Activated T-helper 2 cell treated with anti-CD3 and anti-CD28 coated beads, Interferon-gamma antibody, Interleukin-2, Interleukin-4, amounts not matched to agents 10 μg/mL and 5 μg/mL and 100 μg/mL, durations not matched to agents 14 hours and 24 hours and 36 hours (primary cell): ENCODE measurements around the gene NMD3. TPM values are rescaled to one million over a fixed set of nuclear protein-coding genes. Genes with fewer than 3 reads are reported as not detected.

Source experiments
- DNase-seq: peaks from one replicate; pipeline ENCODE4 v3.0.0; 2021; ENCODE audit warnings: low spot score
- H3K27ac Mint-ChIP-seq: one replicate; pipeline ENCODE4 v1.8.0; 2021; ENCODE audit warnings: mixed read lengths
- H3K27me3 Mint-ChIP-seq: one replicate; pipeline ENCODE4 v1.8.0; 2021; ENCODE audit warnings: low read depth, mixed read lengths
- H3K36me3 Mint-ChIP-seq: one replicate; pipeline ENCODE4 v1.8.0; 2021; ENCODE audit warnings: low read depth, mixed read lengths
- H3K4me1 Mint-ChIP-seq: one replicate; pipeline ENCODE4 v1.8.0; 2021; ENCODE audit warnings: low read depth, mixed read lengths
- H3K4me3 Mint-ChIP-seq: one replicate; pipeline ENCODE4 v1.8.0; 2021; ENCODE audit warnings: low read depth, mild to moderate bottlenecking, moderate library complexity, mixed read lengths
- H3K9me3 Mint-ChIP-seq: one replicate; pipeline ENCODE4 v1.8.0; 2021; ENCODE audit warnings: mixed read lengths
- intact Hi-C: fragments of 100-400 bp; cut with micrococcal nuclease; formaldehyde crosslinking; loops from one replicate; pipeline ENCODE4 v1.15.1; 2023
- total RNA-seq: library from RNA; stranded (reverse); gene quantifications from 2 replicates; pipeline ENCODE4 v1.2.3, GENCODE V29; 2022

NMD3 gene
- total RNA-seq, 1 donor from 2014 or later: 70.1 TPM

DNA sequence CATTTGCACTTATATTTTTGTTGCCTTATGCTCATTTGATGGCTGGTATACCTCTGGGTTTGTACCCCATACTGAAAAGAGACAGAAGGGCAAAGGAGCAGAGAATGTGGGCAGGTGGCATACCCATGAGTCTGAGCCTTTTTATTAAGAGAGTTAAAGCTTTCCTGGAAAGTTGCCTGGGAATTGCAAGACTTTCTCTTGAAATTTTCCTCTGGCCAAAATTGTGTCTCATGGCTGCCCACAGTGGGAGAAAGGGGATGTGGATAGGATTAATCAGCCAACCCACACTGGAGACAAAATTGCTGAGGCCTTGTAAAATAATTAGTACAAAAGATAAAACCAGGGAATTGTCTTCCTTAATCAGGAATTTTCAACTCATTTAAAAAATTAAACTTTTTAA, 8.2 kb upstream of the NMD3 start:
- Mint-ChIP-seq H3K9me3 (no peaks in the 10 kb centered on the region), H3K27me3 (peaks cover 23% of the 10 kb centered on the region)

DNA sequence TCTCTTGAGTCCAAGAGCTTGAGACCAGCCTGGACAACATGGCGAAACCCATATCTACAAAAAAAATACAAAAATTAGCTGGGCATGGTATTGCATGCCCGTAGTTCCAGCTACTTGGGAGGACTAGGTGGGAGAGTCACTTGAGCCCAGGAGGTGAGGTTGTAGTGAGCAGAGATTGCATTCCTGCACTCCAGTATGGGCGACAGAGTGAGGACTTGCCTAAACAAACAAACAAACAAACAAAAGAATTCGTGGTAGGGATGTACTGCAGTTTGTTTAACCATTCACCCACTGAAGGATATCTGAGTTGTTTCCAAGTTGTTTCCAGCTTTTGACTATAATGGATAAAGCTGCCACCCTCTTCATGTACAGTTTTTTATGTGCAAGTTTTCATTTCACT, 7.5 kb upstream of the NMD3 start:
- Mint-ChIP-seq H3K4me1 (no peaks in the 10 kb centered on the region), H3K4me3 (no peak overlapping the region)

More for the DNA sequence above, 8.2 kb upstream of the NMD3 start:
- intact Hi-C loops: no loop called here
- no peak overlapping the region for H3K27ac Mint-ChIP-seq
- no peaks in the 10 kb centered on the region for H3K36me3 Mint-ChIP-seq
- no peak overlapping the region for H3K4me3 Mint-ChIP-seq
- no peaks in the 10 kb centered on the region for H3K4me1 Mint-ChIP-seq
- no peak for DNase-seq

DNA sequence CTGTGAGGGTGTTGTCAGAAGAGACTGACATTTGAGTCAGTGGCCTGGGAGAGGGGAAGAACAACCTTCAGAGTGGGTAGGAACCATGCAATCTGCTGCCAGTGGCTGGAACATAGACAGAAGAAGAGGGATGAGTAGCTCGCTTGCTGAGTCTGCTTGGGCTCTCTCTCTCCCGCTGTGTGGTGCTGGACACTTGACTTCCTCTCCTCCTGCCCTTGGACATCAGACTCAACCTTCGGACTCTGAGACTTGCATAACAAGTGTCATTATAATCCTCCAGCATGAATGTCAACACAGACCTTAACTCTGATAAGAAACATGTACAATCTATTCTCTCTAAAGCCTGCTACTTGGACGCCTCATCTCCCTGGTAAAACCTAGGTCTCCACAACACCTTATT, 5.9 kb upstream of the NMD3 start:
- Mint-ChIP-seq H3K9me3 (peaks cover 6% of the 10 kb centered on the region), H3K36me3 (peaks cover 2% of the 10 kb centered on the region), H3K4me1 (peaks cover 3% of the 10 kb centered on the region), H3K27me3 (peaks cover 20% of the 10 kb centered on the region), H3K4me3 (no peak overlapping the region), H3K27ac (no peak overlapping the region)
- intact Hi-C loops: no loop called here
- DNase-seq: no peak

More for the DNA sequence above, 7.5 kb upstream of the NMD3 start:
- DNase-seq: no peak
- Mint-ChIP-seq H3K36me3 (no peaks in the 10 kb centered on the region), H3K27me3 (peaks cover 22% of the 10 kb centered on the region), H3K27ac (no peak overlapping the region), H3K9me3 (no peaks in the 10 kb centered on the region)
- intact Hi-C loops: no loop called here

DNA sequence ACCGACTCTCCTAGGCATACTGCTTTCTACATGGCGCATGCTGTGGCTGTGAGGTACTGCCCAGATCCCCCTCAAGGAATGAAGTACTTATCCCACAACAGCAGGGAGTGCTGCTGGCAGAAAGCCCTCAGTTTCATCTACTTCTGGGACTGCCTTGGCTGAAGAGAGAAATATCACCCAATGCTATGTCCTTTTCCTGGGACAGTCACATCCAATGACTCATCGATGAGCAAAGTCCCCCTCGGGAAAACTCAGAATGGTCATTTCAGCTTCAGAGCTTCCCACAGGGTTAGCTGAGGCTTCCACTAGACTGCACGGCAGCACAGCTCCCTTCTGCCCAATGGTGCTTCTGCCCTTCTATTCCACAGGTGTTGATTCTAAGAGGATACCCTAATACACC, 3.6 kb upstream of the NMD3 start:
- Mint-ChIP-seq H3K4me1 (peaks cover 8% of the 10 kb centered on the region), H3K27ac (no peak overlapping the region), H3K9me3 (peaks cover 8% of the 10 kb centered on the region), H3K36me3 (peaks cover 6% of the 10 kb centered on the region), H3K27me3 (peaks cover 20% of the 10 kb centered on the region), H3K4me3 (no peak overlapping the region)
- intact Hi-C loops: no loop called here
- DNase-seq: no peak

DNA sequence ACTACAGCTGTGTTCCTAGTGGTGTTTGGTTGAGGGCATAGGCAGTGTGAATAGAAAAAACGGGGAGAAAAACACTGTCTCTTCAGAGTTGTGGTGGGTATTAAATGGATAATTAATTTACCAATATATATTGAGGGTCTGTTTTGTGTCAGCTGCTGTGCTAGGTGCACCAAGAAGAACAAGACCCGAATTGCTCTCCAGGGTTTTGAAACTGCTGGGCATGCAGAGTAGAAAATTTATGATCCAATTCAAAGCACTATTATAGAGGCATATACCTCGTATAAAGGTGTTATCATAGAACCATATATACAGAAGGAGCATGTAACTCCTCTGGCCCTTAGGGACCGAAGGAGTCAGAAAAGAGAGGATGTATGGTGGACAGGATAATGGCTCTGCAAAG, 1.6 kb upstream of the NMD3 start:
- H3K4me3 Mint-ChIP-seq: peak overlapping the region; percentile 55

DNA sequence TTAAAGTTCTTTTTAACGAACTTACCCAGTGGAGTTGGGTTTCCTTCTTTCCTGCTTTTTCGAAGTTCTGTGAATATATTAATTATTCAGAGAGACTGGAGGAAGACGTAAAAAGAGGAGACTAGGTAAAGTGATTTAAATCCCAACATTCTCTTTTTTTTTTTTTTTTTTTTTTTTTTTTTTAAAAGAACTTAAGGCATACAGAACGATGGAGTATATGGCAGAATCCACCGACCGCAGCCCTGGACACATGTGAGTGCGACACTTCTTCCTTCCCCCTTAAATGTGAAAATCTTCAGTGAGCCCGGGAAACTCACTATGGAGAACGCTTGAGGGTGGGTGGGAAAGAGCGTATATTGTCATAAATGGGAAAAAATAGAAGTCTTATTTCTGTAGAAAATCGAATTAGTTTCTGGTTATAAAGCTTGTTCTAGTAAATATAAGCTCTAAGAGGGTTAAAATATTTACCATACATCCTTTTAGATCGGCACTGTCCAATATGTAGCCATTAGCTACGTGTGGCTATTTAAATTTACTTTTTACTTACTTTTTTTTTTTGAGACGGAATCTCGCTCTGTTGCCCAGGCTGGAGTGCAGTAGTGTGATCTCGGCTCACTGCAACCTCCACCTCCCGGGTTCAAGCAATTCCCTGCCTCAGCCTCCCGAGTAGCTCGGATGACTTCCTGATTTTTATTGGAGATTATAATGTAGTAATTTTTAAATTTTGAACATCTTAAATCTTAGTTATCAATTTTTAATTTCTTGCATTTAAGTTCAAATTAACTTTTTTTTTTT, 892 bp downstream of the NMD3 start:
- Mint-ChIP-seq H3K4me1 (peaks cover 23% of the 10 kb centered on the region), H3K4me3 (peak overlapping the region; percentile 94), H3K9me3 (peaks cover 8% of the 10 kb centered on the region), H3K27me3 (peaks cover 4% of the 10 kb centered on the region), H3K36me3 (peaks cover 28% of the 10 kb centered on the region), H3K27ac (peak overlapping the region; percentile 85)
- no peak for DNase-seq
- intact Hi-C loops: loop anchor here (2.0 to 5.0 kb wide), 2 partner anchors 465 to 657 kb away; partner anchors contain the start of genes KPNA4 and PPM1L

More for the DNA sequence above, 1.6 kb upstream of the NMD3 start:
- Mint-ChIP-seq H3K9me3 (peaks cover 8% of the 10 kb centered on the region), H3K36me3 (peaks cover 16% of the 10 kb centered on the region), H3K27me3 (peaks cover 18% of the 10 kb centered on the region), H3K27ac (peak overlapping the region; percentile 56), H3K4me1 (peaks cover 18% of the 10 kb centered on the region)
- intact Hi-C loops: no loop called here
- no peak for DNase-seq

DNA sequence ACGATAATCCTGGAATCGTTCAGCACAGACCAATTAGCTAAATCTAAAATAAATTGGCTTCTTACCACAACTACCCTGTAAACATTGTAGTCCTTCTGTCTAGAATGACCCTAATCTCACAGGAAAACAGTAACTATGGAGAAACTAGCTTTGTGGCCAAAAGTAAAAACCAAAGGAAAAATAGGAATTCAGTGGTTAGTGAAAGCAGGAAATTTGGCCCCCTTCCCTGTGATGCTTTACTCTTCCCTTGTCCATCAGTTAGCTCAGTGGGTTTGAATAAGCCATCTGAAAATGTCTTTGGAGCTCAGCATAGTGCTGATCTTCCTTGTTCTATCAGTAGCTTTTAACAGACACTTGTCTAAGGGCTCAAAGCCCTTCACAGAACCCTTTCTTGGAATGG, 1.6 kb downstream of the NMD3 start:
- peak overlapping the region; percentile 94 for H3K4me3 Mint-ChIP-seq

DNA sequence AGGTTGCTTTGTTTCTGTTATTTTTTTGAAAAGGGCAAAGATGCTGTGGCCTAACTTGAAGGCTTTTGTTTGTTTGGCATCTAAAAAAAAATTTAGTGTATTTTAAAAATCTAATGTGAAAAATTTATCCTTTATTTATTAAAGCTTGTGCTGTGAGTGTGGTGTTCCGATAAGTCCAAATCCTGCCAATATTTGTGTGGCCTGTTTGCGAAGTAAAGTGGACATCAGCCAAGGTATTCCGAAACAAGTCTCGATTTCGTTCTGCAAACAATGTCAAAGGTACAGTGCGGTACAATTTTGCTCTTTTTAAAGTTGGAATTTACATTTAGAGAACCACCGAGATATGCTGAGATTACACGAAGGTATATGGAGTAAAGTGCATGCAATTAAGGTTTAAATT, 3.7 kb downstream of the NMD3 start:
- intact Hi-C loops: loop anchor here (5.0 kb wide), 1 partner anchor 467 kb away; the partner anchor contains the start of gene PPM1L
- H3K27ac Mint-ChIP-seq: no peak overlapping the region

More for the DNA sequence above, 1.6 kb downstream of the NMD3 start:
- intact Hi-C loops: loop anchor here (2.0 to 5.0 kb wide), 2 partner anchors 465 to 658 kb away; partner anchors contain the start of genes KPNA4 and PPM1L
- peaks cover 30% of the 10 kb centered on the region for H3K36me3 Mint-ChIP-seq
- H3K9me3 Mint-ChIP-seq: peaks cover 8% of the 10 kb centered on the region
- H3K27ac Mint-ChIP-seq: no peak overlapping the region
- DNase-seq: no peak
- H3K27me3 Mint-ChIP-seq: peaks cover 2% of the 10 kb centered on the region
- H3K4me1 Mint-ChIP-seq: peaks cover 23% of the 10 kb centered on the region

DNA sequence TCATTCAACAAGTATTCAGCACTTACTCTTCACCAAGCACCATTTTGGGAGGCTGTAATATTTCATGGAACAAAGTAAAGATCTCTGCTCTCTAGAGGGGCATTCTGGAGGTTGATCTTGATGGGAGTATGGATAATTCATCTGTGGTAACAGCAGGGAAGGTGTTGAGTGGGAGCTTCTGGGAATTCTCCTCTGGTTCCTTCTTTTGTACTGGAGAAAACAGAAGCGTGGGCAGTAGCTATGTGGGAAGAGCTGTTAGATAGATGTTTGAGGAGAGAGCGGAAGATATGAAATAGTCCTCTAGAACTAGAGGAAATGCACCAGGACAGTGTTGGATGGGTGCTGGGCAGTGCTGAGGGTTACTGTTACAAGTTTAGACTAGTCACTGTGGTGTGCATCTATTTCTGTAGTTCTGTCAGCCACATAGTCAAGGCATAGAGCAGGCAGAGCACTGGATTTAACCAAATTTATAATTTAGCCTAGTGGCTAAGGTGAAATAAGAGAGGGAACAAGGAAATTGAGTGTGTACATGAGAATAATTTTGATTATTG, 9.6 kb downstream of the NMD3 start:
- Mint-ChIP-seq H3K9me3 (no peaks in the 10 kb centered on the region), H3K4me3 (no peak overlapping the region), H3K36me3 (peaks cover 21% of the 10 kb centered on the region), H3K27ac (no peak overlapping the region), H3K4me1 (no peaks in the 10 kb centered on the region), H3K27me3 (no peaks in the 10 kb centered on the region)
- intact Hi-C loops: no loop called here
- DNase-seq: no peak

More for the DNA sequence above, 3.7 kb downstream of the NMD3 start:
- Mint-ChIP-seq H3K4me3 (no peak overlapping the region), H3K4me1 (peaks cover 21% of the 10 kb centered on the region), H3K36me3 (peaks cover 28% of the 10 kb centered on the region), H3K27me3 (no peaks in the 10 kb centered on the region), H3K9me3 (peaks cover 6% of the 10 kb centered on the region)
- no peak for DNase-seq

DNA sequence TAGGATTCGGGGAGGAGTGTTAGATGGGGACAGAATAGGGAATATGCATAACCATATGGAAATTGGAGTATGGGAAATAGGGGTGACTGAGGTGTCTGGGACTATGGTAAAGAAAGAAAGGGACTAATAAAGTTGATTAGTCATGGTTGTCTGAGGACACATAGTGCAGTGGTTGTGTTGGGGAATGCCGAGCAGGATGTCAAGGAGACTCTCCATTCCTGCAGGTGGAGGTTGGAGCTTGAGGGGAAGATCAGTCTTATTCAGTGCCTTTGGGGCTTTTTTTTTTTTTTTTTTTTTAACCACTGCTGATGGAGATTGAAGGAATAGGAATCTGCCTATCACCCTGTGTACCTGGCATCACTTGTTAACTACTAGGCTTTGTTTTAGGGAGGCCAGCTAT, 10.8 kb downstream of the NMD3 start:
- intact Hi-C loops: no loop called here
- Mint-ChIP-seq H3K36me3 (peaks cover 29% of the 10 kb centered on the region), H3K4me1 (peaks cover 2% of the 10 kb centered on the region), H3K9me3 (no peaks in the 10 kb centered on the region), H3K27ac (no peak overlapping the region), H3K4me3 (no peak overlapping the region), H3K27me3 (no peaks in the 10 kb centered on the region)
- no peak for DNase-seq

DNA sequence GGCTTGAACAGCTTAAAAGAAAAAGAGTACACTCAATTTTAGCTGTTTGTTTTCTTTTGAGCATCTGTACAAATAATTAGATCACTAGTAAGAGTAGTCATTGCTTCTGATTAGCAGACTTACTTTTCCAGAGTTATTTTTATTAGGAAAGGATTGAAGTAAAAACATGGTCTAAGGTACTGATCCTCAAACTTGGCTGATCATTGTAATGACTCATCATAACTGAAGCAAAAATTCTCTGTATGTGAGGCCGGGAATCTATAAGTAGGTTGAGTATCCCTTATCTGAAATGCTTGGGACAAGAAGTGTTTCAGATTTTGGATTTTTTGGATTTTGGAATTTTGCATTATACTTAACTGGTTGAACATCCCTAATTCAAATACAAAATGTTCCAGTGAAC, 12.4 kb downstream of the NMD3 start:
- intact Hi-C loops: no loop called here
- Mint-ChIP-seq H3K27me3 (no peaks in the 10 kb centered on the region), H3K27ac (no peak overlapping the region), H3K36me3 (peaks cover 38% of the 10 kb centered on the region), H3K4me3 (no peak overlapping the region), H3K4me1 (peaks cover 5% of the 10 kb centered on the region), H3K9me3 (no peaks in the 10 kb centered on the region)
- DNase-seq: no peak

DNA sequence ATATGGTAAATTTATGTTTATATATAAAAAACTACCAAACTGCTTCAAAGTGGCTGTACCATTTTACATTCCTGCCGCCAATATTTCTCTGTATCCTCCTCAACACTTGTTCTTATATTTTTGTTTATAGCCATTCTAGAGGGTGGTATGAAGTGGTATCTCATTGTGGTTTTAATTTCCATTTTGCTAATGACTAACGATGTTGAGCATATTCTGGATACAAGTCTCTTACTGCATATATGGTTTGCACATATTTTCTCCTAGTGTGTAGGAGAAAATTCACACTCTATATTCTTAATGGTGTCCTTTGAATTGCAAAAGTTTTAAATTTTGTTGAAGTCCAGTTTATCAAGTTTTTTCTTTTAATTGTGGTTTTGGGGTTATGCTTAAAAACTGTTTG, 15.1 kb downstream of the NMD3 start:
- no peak overlapping the region for H3K4me3 Mint-ChIP-seq
- no peaks in the 10 kb centered on the region for H3K9me3 Mint-ChIP-seq
- intact Hi-C loops: no loop called here
- no peak for DNase-seq
- no peak overlapping the region for H3K27ac Mint-ChIP-seq
- no peaks in the 10 kb centered on the region for H3K27me3 Mint-ChIP-seq
- H3K4me1 Mint-ChIP-seq: peaks cover 8% of the 10 kb centered on the region
- peaks cover 52% of the 10 kb centered on the region for H3K36me3 Mint-ChIP-seq

DNA sequence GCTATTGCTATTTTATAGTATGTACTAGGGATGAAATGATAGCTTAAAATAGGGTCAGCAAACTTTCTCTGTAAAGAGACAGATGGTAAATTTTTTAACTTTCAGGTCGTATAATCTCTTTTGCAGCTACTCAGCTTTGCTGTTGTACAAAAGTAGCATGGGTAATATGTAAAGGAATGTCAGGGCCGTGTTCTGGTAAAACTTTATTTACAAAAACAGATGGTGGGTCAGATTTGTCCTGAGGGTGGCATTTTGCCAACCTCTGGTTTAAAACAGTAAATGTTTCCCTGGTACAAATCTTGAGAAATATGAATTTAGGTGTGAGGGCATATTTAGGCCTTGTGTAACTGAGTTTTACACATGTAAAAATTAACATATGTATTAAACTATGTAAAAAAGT, 18.6 kb downstream of the NMD3 start:
- no peak for DNase-seq
- no peak overlapping the region for H3K27ac Mint-ChIP-seq
- H3K27me3 Mint-ChIP-seq: no peaks in the 10 kb centered on the region
- no peak overlapping the region for H3K4me3 Mint-ChIP-seq
- H3K36me3 Mint-ChIP-seq: peaks cover 61% of the 10 kb centered on the region
- intact Hi-C loops: no loop called here
- no peaks in the 10 kb centered on the region for H3K9me3 Mint-ChIP-seq
- H3K4me1 Mint-ChIP-seq: peaks cover 8% of the 10 kb centered on the region
